Measurements from ENCODE around the gene TAF1L.
"Not testable (repeated sequence)": the region's sequence is repeated elsewhere in the genome, so short reads cannot be mapped to it uniquely, and the experiment has no call there.

Gene TAF1L, protein sequence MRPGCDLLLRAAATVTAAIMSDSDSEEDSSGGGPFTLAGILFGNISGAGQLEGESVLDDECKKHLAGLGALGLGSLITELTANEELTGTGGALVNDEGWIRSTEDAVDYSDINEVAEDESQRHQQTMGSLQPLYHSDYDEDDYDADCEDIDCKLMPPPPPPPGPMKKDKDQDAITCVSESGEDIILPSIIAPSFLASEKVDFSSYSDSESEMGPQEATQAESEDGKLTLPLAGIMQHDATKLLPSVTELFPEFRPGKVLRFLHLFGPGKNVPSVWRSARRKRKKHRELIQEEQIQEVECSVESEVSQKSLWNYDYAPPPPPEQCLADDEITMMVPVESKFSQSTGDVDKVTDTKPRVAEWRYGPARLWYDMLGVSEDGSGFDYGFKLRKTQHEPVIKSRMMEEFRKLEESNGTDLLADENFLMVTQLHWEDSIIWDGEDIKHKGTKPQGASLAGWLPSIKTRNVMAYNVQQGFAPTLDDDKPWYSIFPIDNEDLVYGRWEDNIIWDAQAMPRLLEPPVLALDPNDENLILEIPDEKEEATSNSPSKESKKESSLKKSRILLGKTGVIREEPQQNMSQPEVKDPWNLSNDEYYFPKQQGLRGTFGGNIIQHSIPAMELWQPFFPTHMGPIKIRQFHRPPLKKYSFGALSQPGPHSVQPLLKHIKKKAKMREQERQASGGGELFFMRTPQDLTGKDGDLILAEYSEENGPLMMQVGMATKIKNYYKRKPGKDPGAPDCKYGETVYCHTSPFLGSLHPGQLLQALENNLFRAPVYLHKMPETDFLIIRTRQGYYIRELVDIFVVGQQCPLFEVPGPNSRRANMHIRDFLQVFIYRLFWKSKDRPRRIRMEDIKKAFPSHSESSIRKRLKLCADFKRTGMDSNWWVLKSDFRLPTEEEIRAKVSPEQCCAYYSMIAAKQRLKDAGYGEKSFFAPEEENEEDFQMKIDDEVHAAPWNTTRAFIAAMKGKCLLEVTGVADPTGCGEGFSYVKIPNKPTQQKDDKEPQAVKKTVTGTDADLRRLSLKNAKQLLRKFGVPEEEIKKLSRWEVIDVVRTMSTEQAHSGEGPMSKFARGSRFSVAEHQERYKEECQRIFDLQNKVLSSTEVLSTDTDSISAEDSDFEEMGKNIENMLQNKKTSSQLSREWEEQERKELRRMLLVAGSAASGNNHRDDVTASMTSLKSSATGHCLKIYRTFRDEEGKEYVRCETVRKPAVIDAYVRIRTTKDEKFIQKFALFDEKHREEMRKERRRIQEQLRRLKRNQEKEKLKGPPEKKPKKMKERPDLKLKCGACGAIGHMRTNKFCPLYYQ (N-terminal part only)

GRCh38 chr9:32635362-32635761 lies at the start of gene TAF1L:
TSS of gene TAF1L (minus strand) at chr9:32635669. CDS start at chr9:32635579, 90 bp downstream.
- no peak for FAIRE-seq

- FAIRE-seq = no peak
Observed at GRCh38 chr9:32681751-32682150, 46.3 kb upstream of the TAF1L start.

DNA sequence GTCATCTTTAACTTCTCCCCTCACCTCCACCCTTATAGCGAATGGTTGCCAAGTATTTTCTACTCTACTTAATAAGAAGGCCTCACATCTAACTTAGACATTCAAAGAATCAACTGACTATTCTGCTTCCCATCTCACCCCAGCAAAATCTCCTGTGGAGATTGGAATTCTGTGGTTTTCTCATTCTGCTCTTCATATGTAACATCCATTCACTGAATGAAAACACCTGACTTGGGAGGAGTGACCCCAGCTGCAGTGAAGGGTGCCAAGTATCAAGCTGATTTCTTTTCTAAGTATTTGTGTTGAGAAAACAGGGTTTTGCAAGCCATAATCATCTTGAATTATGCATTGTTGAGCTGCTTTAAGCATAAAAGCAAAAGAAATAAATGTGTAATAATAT lies 42.5 kb upstream of the TAF1L start:
- FAIRE-seq = no peak

- no peak for FAIRE-seq
Observed at GRCh38 chr9:32672469-32672868, 37.0 kb upstream of the TAF1L start.

DNA sequence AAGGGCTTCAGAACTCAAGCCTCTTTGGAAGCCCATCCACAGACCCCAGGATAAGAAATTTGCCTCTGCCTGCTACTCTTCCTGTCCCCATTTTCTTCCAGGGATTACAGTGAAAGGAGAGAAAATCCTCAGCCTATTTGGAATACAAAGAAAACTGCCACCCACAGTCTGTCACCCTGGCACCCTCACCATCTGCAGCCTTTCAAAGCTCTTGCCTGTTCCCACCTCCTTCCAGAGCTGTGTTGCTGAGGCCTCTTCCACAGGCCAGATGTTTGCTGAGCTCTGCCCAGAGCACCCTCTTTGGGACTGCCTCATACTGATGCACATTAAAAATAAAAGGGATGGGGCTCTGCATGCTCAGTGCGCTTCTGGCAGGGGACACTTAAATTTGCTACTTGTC lies 35.9 kb upstream of the TAF1L start:
- no peak for FAIRE-seq

- FAIRE-seq = no peak
Observed at GRCh38 chr9:32665101-32665500, 29.6 kb upstream of the TAF1L start.

- no peak for FAIRE-seq
Observed at GRCh38 chr9:32663741-32664140, 28.3 kb upstream of the TAF1L start.

GRCh38 chr9:32647671-32648070 lies 12.2 kb upstream of the TAF1L start:
- no peak for FAIRE-seq

- no peak for FAIRE-seq
Observed at GRCh38 chr9:32644698-32645097, 9.2 kb upstream of the TAF1L start.

- not testable (repeated sequence) for FAIRE-seq
Observed at GRCh38 chr9:32633151-32633550, 2.3 kb downstream of the TAF1L start.

GRCh38 chr9:32631991-32632390 lies 3.5 kb downstream of the TAF1L start:
- FAIRE-seq = no peak

DNA sequence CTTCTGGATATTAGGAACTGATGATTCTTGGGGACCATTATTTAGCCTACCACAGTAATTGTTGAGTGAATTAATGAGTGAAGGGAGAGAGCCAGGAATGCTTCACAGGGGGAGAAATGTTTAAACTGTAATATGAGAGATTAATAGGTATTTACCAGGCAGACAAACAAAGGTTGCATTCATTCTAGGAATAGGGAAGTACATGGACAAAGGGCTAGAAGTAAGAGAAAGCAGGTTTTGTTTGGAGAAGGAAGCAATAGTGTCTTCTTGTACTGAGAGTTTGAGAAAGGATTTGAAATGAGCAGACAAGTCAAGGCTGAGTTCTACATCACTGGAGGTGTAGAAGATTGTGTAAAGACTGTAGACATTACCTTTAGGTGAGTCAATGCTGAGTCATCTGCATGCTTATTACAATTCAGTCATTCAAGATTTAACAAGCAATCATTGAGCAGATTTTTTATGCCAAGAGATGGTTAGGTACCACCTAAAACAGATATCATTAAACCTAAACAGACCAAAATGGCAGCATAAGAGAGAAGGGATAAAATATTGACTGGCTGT lies 8.0 kb downstream of the TAF1L start:
- no peak for FAIRE-seq

DNA sequence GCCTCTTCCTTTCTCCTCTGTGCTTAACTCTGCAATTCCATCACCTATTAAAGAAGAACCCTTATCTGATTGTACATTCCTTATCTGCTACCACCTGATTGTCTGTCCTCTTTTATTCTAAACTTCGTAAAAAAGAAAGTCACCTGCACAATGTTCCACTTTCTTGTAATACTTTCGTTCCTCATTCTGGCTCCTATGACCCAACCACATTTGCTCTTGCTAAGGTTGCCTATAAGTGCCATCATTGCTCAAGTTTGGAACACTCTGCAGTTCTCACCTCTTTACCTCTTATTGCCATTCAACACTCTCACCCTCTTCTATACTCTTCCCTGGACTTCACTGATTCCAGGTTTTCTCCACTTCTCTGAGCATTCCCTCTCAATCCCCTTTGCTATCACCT lies 10.1 kb downstream of the TAF1L start:
- FAIRE-seq = no peak

DNA sequence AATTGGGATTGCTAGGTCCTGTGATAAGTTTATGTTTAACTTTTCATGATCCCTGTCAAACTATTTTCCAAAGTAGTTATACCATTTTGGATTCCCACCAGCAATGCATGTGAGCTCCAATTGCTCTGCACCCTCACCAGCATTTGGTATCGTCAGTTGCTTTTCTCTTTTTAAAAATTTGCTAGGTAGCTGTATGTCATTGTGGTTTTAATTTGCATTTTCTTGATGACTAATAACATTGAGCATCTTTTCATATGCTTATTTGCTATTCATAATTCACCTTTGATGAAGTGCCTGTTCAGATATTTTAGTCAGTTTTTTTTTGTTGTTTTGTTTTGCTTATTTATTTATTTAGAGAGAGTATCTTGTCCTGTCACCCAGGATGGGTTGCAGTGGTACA lies 12.5 kb downstream of the TAF1L start:
- FAIRE-seq = no peak

GRCh38 chr9:32618261-32618660 lies 17.2 kb downstream of the TAF1L start:
- no peak for FAIRE-seq

DNA sequence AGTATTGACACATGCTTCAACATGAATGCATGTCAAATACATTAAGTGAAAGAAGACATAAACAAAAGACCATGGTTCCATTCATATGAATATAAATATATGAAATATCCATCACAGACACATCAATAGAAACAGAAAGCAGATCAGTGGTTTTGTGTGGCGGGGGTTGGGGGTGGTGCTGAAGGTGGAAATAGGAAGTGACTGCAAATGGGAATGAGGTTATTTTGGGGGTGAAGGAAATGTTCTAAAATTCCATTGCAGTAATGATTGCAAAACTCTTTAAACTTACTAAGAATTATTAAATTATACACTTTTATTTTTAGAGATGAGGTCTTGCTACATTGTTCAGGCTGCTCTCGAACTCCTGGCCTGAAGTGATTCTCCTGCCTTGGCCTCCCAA lies 28.7 kb downstream of the TAF1L start:
- FAIRE-seq = no peak

DNA sequence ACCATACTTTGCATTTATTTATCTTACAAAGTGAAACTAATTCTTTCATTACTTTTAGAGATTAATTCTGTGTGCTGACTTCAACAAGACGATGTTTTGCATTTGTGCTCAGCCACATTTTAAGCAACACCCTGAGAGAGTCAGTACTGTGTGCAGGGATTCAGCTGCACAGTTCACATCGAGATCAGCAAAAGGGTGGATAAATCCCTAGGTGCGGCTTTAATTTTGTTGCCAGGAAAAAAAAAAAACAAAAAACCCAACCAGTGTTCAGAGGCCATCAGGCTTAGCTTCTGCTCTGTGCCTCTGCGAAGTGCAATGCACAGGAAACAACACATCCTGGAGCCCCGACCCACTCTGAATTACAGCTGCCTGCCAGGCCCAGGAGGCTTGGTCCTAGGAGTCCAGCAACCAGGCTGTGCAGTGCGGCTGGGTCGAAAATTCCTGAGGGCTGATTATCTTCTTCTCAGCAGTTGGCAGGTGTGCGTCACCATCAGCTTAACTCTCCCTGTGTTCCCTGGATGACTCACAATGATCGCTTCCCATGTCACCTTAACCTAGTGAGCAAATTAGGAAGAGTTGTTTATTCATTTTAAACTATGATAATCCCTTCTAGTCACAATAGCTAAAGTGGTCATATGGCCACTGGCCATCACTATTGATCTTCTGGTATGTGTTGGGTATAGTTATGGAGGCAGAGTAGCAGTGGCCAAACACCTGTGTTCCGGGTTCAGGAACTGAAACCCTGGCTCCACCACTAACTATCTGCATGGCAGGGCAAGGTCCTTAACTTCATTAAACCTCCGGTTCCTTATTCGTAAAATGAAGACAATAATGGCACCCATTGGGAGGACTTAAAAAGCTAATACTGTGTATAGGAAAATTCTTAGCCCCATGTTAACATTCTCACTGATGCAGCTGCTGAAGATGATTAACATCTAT lies 31.3 kb downstream of the TAF1L start:
- no peak for FAIRE-seq

DNA sequence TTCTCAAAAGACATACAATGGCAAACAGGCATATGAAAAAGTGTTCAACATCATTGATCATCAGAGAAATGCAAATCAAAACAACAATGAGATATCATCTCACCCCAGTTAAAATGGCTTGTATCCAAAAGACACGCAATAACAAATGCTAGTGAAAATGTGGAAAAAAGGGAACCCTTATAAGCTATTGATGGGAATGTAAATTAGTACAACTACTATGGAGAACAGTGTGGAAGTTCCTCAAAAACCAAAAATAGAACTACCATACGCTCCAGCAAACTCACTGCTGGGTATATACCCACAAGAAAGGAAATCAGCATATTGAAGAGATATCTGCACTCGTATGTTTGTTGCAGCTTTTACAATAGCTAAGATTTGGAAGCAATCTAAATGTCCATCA lies 36.4 kb downstream of the TAF1L start:
- FAIRE-seq = not testable (repeated sequence)

- FAIRE-seq = no peak
Observed at GRCh38 chr9:32596936-32597335, 38.5 kb downstream of the TAF1L start.

- FAIRE-seq = no peak
Observed at GRCh38 chr9:32596096-32596865, 39.2 kb downstream of the TAF1L start.

- FAIRE-seq = no peak
Observed at GRCh38 chr9:32590898-32591297, 44.6 kb downstream of the TAF1L start.

Data from islet of Langerhans (tissue), 1 donor.